Measurements from ENCODE around the gene CX3CL1. TPM values are rescaled to one million over a fixed set of nuclear protein-coding genes. Genes with fewer than 3 reads are reported as not detected.

CX3CL1 gene
- total and polyA plus RNA-seq, 2 of the 13 experiments (the other 11 are each of a cell fraction or from before 2014, with no cell fraction given): 57.3 to 60.8 TPM

- TF ChIP-seq NFAT5 (CRISPR knock-in tag; IDR thresholded peaks at IDR 0.05): no peak
- no peak for TF ChIP-seq REL (CRISPR knock-in tag; conservative IDR thresholded peaks at IDR 0.05)
- TF ChIP-seq MLXIP (CRISPR knock-in tag; IDR thresholded peaks at IDR 0.05; ENCODE audit: borderline replicate concordance): 0 out of 2 replicates have a peak, but pooled peaks have one; percentile 60
- no peak for TF ChIP-seq ZNF597 (CRISPR knock-in tag; IDR thresholded peaks at IDR 0.05)
- no peak for TF ChIP-seq SP5 (CRISPR knock-in tag; IDR thresholded peaks at IDR 0.05; ENCODE audit: borderline replicate concordance, low read depth)
- no peak; the same call in 1 of the 2 replicates for TF ChIP-seq FOSL2 (CRISPR knock-in tag; IDR thresholded peaks at IDR 0.05)
- TF ChIP-seq ZNF713 (CRISPR knock-in tag; IDR thresholded peaks at IDR 0.05): no peak
- TF ChIP-seq KDM2A (CRISPR knock-in tag; IDR thresholded peaks at IDR 0.05; ENCODE audit: borderline replicate concordance, low read depth): 0 out of 2 replicates have a peak, but pooled peaks have one; percentile 1
- no peak; the same call in 1 of the 2 replicates for TF ChIP-seq HOXD1 (CRISPR knock-in tag; IDR thresholded peaks at IDR 0.05)
- TF ChIP-seq HMG20B (CRISPR knock-in tag; conservative IDR thresholded peaks at IDR 0.05): 0 out of 2 replicates have a peak, but pooled peaks have one; percentile 86
- peak; percentile 33; the same call in 1 of the 2 replicates for TF ChIP-seq ZNF431 (CRISPR knock-in tag; IDR thresholded peaks at IDR 0.05; ENCODE audit: borderline replicate concordance, low read depth)
- no peak for TF ChIP-seq HNRNPK (IDR thresholded peaks at IDR 0.05; ENCODE audit: low read depth, low read length, poor library complexity, severe bottlenecking)
- TF ChIP-seq ZBTB44 (CRISPR knock-in tag; IDR thresholded peaks at IDR 0.05): peak; percentile 65; the same call in 1 of the 2 replicates
- TF ChIP-seq KMT2A (CRISPR knock-in tag; IDR thresholded peaks at IDR 0.05): no peak; the same call in 1 of the 2 replicates
Measured at GRCh38 chr16:57373117-57373947, 1.0 kb downstream of the CX3CL1 start (continued).

Measured in HepG2 (cell line).